Fibroblast of lung (primary cell): ENCODE data around the gene ZNF775.

Experiments used
- EZH2 ChIP-seq: IDR thresholded peaks from 2 replicates; pipeline ENCODE4 v1.5.1; 2012; ENCODE audit warnings: low read length, control low read depth, mild to moderate bottlenecking; ENCODE audit errors: missing control alignments
- TF ChIP-seq, protein P1 (sequence below), 2 donors: IDR thresholded peaks in 1 of 2; conservative IDR thresholded peaks in 1 of 2; 1 replicate in 1 of 2; 2 replicates in 1 of 2; pipeline ENCODE4 v1.5.1; 2011 to 2012; ENCODE audit warnings: low read length in 2 of 2, control low read depth in 1 of 2, inconsistent platforms in 1 of 2, low read depth in 1 of 2, mild to moderate bottlenecking in 1 of 2

DNA sequence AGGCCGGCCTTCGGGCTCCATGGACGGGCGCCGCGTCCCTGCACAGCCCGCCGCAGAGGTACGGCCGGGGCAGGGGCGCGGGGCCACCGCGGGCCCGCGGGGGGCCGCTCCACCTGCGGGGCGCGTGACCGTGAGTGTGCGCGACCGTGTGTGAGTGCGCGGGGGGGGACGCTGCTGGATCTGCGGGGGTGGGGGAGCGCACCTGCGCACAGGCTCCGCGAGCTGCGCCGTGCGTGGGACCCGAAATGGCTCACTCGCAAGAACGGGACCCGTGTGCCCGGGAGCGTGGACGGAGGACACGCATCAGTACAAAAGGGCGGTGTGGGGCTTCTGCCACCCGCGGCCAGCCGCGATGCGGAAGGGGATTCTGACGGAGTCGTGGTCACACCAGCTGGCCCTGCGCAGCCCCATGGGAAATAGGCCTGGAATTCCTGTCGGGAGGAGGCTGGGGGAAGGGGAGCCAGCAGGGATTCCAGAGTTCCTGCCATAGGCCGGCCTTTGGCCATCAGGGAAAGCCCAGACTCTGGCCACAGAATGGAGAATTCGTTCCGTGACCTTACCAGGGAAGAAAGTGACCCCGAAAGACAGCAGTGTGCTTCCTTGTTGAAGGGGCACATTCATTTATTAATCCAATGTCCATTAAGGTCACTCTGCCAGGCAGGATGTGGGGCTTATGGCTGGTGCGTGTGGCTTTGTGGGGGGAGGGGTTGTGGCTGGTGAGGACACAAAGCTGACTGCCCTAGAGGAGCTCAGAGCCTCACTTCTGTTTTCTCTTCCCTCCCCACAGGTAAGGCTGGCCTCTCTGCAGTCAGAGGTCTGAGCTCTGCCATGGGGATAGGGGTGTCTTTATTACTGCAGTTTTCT, 10.0 kb upstream of the ZNF775 start:
- no peak for TF ChIP-seq EZH2
- TF ChIP-seq, protein P1, sequence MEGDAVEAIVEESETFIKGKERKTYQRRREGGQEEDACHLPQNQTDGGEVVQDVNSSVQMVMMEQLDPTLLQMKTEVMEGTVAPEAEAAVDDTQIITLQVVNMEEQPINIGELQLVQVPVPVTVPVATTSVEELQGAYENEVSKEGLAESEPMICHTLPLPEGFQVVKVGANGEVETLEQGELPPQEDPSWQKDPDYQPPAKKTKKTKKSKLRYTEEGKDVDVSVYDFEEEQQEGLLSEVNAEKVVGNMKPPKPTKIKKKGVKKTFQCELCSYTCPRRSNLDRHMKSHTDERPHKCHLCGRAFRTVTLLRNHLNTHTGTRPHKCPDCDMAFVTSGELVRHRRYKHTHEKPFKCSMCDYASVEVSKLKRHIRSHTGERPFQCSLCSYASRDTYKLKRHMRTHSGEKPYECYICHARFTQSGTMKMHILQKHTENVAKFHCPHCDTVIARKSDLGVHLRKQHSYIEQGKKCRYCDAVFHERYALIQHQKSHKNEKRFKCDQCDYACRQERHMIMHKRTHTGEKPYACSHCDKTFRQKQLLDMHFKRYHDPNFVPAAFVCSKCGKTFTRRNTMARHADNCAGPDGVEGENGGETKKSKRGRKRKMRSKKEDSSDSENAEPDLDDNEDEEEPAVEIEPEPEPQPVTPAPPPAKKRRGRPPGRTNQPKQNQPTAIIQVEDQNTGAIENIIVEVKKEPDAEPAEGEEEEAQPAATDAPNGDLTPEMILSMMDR (conservative IDR thresholded peaks at IDR 0.05 in 1 of 2, IDR thresholded peaks at IDR 0.05 in 1 of 2; ENCODE audit: low read depth in 1 of 2, low read length in 2 of 2): no peak
